Stromal cell of bone marrow (primary cell): ENCODE results near the gene LAIR2.
"Not testable (repeated sequence)": the region's sequence is repeated elsewhere in the genome, so short reads cannot be mapped to it uniquely, and the experiment has no call there.

Experiments used
- DNase-seq: peaks from one replicate; pipeline ENCODE4 v3.0.0-alpha.2; 2012; ENCODE audit warnings: low read depth

LAIR2 gene

DNA sequence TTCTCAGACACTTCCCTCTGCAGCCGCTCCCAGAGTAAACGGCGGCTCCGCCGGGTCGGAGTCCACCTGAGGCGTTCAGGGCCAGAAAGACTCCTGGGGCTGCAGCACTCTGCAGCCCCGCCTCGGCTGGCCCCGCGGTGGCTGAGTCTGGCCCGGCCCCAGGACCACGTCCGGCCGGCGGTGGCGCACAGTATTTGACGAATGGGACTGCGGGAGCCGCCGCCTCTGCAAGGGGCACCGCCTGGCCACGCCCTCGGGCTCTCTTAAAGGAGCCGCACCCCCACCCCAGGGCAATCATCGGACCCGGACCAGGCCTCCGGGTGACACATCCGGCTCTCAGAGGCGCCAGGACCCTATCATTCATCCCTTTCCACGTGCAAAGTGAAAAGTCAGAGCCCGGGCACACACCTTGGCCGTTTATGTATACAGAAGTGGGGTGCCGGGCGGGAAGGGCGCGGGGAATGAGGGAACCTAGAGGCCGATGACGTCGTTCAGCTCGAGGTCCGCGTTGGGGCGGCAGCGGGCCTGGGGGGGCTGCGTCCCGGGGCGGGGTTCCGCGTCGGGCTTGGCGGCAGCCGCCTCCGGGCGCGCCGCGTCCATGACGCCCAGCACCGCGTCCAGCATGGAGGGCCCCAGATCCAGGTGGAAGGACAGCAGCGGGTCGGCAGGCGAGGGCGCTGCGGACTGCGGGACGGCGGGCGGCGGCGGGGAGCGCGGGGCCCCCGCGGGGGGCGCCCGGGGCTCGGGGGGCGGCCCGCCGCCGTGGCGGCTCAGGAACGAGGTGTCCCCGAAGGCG is 37.8 kb upstream of the LAIR2 start:
- DNase-seq, result peak; percentile 69

GRCh38 chr19:54465426-54466109 is 37.1 kb upstream of the LAIR2 start:
- DNase-seq, result no peak

- not testable (repeated sequence) for DNase-seq
These were observed 36.5 kb upstream of the LAIR2 start for GRCh38 chr19:54466110-54466480.

DNA sequence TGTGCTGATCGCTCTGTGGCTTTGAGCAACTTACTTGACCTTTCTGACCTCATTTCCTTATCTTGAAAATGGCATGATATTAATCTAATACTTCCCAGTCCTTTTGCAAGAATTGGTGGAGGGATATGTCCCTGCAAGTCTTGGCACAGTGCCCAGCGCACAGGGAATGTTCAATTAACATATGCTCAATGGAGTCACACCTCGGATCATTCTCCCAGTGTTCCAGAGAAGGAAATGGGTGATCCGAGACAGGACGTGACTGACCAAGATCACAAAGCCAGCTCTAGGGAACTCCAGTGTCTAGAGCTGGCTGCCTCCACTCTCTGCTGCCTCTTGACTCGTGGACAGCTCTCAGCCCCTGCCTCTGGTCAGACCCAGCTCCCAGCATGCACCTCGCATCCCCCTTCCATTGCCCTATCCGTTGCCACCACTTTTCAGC is 33.1 kb upstream of the LAIR2 start:
- DNase-seq, result no peak

DNA sequence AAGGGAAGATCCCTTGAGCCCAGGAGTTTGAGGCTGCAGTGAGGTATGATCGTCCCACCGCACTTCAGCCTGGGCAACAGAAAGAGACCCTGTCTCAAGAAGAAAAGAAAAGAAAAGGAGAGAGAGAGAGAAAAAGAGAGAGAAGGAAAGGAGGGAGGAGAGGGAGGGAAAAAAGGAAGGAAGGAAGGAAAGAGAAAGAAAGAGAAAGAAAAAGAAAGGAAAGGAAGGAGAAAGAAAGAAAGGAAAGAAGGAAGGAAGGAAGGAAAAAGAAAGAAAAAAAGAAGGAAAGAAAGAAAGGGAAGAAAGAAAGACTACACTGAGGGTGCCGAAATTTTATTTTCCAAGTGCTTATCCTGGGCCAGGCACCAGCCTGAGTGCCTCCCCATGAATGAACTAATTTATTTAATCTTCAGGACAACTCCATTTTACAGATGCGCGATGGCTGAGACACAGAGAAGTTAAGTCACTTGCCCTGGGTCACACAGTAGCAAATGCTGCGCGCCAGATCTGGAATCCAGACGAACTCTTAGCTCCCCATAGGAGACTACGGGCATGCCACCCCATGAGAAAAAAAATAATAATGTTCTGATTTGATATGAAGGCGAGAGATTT is 32.2 kb upstream of the LAIR2 start:
- no peak for DNase-seq

GRCh38 chr19:54470991-54471782 is 31.4 kb upstream of the LAIR2 start:
- no peak for DNase-seq

GRCh38 chr19:54473071-54473891 is 29.4 kb upstream of the LAIR2 start, which contains the start of gene CDC42EP5:
Gene CDC42EP5 (minus strand): TSS chr19:54473296. CDS start chr19:54465547, 7,749 bp downstream.
- peak; percentile 75 for DNase-seq

DNA sequence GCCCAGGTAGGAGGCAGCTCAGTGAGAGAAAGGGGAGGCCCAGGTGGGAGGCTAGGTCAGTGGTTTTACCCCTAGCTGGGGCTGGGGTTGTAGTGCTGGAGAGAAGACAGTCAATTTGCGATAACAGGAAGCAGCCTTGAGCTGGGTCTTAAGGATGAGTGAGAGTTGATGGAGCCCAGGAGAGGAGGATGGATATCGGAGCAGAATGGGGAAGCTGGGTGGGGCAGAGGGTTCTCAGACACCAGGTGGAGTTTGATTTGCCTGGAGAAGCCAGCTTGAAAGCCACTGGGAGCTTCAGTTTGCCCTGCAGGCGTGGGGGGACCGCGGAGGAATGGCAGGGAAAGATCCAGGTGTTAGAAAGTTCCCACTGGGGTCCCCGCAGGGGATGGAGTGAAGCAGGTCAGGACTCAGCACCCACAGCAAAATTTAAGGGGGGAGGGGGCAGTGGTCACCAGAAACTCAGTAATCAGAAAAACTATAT is 28.7 kb upstream of the LAIR2 start:
- DNase-seq, result no peak

GRCh38 chr19:54475706-54476105 is 26.9 kb upstream of the LAIR2 start:
- DNase-seq, result no peak

DNA sequence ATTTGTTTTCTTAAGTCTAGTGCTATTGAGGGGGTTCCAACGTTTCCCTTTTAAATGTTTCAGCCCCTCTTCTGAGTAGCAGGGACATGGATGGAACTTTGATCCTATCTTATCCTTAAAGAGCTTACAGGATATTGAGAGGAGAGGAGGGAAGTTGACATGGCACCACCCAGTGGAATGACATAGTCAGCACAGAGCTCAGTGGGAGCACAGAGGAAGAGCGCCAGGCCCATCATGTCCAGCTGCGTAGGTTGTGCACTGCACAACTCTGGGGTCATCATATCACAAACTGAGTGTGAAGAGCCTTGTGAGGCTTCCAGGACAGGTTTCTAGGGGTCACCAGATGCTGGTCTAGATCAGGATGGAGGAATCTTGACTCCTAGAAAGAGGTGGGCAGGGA is 25.0 kb upstream of the LAIR2 start:
- DNase-seq, result no peak

DNA sequence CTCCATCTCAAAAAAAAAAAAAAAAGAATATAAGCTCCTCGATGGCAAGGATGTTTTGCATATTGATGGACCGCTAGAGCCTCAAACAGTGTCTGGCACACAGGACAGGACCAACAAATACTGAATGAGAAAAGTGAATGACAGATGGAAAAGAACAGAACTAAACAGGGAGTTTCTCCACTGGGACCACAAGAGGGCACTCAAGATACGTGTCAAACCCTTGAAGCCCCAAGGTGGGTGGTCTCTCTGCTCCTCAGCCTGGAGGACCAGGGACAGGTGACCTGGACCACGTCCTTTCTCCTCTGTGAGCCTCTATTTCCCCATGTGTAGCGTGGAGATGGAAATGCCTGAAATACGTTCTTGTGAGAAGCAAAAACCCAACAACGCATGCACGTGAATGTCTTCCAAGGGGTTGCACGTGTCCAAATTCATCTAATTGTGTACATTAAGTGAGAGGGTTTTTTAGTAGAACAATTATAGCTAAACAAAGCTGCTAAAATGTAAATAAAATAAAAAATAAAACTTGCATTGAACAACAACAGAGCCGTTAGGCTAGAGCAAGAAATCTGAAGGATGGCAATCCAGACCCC is 23.9 kb upstream of the LAIR2 start:
- DNase-seq, result peak; percentile 33

- no peak for DNase-seq
These were observed 22.6 kb upstream of the LAIR2 start for GRCh38 chr19:54480051-54480450.

- DNase-seq, result no peak
These were observed 21.2 kb upstream of the LAIR2 start for GRCh38 chr19:54481326-54481930.

DNA sequence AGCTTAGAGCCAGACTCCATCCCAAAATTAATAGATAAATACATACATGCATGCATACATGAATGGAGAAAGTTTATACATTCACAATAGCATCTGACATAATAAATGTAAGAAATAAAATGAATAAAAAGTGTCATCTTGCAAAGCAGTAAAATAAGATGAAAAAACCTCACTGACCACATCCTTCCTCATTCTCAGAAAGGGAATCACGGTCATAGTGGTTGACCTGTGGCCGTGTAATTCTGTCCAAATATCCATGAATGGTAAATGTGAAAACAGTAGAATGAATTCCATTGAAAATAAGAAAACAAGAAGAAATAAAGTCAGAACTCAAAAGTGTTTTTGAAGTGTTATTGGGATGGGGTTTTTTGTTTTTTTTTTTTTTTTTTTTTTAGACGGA is 19.7 kb upstream of the LAIR2 start:
- DNase-seq, result no peak

DNA sequence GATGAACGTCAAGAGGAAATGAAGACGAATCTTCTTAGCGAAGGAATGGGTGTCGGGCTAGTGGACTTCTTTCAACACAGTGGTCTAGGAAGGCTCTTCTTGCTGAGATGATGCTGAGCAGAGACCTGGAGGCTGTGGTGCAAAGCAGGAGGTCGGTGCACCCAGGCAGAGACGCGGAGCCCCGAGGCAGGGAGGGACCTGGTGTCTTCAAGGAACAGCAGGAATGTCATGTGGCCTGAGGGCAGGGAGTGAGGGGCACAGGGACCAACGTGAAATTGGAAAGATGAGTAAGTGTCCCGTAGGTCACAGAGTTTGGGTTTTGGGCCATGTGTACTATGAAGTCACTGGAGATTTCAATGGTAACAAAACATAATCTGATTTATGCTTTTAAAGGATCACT is 18.2 kb upstream of the LAIR2 start:
- DNase-seq, result no peak

DNA sequence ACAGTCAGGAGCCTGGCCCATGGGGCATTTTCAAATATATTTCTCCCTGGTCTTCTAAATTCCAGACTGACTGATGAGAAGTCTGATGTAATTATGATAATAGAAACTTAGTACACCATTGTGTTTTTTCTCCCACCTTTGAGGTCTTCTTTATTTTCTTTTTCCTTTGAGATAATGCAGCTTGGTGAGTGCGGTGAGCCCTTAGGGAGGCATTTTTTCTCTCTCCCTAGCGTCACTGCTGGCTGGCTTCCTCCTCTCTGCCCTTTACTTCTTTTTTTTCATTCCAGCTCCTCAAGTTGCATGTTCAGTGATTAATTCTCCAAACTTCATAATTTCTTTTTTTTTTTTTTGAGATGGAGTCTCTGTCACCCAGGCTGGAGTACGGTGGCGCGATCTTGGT is 16.8 kb upstream of the LAIR2 start:
- no peak for DNase-seq

- no peak for DNase-seq
These were observed 13.3 kb upstream of the LAIR2 start for GRCh38 chr19:54489341-54489740.

DNA sequence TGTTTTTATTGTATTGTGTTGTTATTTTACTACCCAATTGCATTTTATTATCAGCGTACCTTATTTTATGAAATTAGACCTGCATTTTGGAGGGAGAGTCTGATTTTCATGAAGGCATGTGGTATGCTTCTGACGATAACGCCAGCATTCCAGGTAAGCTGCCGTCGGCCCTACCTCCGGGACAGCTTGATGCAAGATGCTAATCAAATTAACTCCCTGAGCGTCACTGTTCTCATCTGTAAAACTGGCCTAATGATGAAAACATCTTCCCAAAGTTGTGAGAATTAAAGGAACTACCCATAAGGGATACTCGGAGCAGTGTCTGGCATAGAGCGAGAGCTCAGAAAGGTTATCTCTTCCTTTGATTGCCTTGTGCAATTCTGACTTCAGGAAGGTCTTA is 12.9 kb upstream of the LAIR2 start:
- DNase-seq, result no peak

GRCh38 chr19:54492568-54492967 is 10.1 kb upstream of the LAIR2 start:
- DNase-seq, result no peak

GRCh38 chr19:54493056-54493455 is 9.6 kb upstream of the LAIR2 start:
- DNase-seq, result not testable (repeated sequence)
